ENCODE data around the gene PEX1.
A peak's percentile ranks its signal among the peaks of the same experiment; 100 is the strongest.
"Not testable (repeated sequence)": the region's sequence is repeated elsewhere in the genome, so short reads cannot be mapped to it uniquely, and the experiment has no call there.

Gene PEX1

DNA sequence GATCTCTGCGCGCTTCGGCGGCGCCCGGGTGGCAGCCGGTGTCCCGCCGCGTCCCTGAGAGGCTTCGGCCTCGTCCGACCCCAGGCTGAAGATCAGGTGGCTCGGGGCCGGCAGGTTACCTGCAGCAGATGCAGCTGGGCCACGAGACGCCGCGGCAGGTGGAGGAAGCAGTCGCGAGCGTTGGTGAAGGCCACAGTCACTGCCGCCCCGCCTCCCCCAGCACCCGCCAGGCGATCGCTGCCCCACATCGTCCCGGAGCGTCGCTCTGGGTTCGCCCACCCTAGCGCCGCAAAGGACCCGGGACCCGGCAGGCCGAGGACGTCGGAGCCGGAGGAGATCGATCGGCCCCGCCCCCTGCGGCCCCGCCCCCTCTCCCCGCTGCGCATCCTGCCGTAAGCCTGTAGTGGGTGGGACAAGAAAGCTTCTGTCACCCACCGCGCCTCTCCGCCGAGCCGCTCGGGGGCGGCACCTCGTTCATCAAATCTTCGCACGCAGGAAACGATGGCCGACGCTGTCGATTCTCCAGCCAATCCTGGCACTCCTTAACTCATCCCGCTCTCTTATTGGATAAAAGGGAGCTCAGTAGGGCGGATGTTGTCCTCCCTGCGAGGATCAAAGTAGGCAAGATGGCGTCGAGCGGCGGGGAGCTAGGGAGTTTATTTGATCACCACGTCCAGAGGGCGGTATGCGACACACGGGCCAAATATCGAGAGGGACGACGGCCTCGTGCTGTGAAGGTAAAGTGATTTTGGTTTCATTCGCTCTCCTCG is at the start of gene PEX1, which contains the start of gene RBM48:
Gene PEX1, minus strand, starts transcription at position 333 of the 770 bp plus-strand sequence. Its CDS starts 85 bp downstream, at position 248.
Gene RBM48, plus strand, starts transcription at position 608 of the 770 bp plus-strand sequence. Its CDS starts 19 bp downstream, at position 627.
- ATAC-seq: peak; percentile 93 to 94

DNA sequence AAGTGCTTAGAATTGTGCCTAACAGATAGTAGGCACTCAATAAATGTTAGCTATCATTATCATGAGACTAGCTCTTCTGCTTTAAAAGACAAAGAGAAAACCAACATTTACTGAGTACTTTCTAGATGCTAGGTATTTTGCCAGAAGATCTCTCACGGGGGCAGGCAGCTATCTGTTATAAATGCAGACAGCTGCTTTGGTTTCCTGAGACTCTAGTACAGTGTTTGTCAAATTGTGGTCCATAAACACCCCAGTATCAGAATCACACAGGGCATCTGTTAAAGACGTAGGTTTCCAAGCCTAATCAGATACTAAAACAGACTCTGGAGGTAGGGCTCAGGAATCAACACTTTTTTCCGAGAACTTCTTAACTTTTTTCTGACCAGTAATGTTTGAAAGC is 48.0 kb upstream of the PEX1 start:
- no peak for ATAC-seq

DNA sequence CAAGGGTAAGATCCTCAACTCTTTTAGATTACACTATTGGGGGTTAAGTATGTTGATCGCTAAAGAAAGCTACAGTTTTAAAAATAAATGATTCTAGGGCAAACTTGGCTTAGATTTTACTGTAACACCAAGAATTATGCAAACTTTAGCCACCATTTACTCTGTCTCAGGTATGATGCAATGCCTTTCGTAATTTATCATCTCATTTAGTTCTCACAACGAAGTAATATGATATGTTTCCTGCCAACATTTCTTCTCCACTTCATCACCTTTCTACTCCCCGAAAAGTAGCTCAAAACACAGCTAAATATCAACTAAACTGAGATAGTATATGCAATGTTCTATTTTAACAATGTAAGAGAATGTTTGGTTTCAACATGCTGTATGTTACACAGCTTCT is 40.8 kb upstream of the PEX1 start:
- no peak for ATAC-seq

DNA sequence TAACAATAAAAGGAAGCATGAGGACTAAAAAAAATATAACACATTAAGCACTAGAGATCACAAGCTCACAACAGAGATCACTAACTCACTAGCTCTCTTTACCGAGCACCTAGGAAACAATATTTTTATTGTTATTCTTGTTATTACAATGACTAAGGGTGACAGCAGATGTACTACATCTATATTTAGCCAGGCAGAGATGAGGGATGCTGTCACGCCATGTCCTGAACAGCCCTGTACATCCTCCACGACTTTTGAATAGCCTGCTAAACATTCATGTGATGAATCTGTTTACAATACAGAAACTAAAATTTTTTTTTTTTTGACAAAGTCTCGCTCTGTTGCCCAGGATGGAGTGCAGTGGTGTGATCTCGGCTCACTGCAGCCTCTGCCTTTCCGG is 39.1 kb upstream of the PEX1 start:
- ATAC-seq: no peak

DNA sequence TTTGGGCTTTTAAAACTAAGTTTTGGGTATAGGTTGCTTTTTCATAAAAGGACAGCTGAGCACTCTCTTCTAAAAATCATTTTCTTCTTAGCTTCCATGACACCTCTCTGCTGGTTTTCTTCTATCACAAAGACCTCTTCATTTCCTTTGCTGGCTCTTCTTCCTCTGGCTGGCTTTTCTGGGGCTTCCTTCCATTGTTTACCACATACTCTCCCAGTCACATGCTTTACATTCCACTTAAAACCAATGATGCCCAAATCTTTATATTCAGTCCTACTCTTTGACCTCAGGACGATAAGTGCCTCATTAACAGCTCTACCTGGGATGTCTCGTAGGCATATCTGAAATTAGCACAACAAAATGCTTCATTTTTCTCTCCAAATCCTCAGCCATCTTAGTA is 35.0 kb upstream of the PEX1 start:
- no peak for ATAC-seq

DNA sequence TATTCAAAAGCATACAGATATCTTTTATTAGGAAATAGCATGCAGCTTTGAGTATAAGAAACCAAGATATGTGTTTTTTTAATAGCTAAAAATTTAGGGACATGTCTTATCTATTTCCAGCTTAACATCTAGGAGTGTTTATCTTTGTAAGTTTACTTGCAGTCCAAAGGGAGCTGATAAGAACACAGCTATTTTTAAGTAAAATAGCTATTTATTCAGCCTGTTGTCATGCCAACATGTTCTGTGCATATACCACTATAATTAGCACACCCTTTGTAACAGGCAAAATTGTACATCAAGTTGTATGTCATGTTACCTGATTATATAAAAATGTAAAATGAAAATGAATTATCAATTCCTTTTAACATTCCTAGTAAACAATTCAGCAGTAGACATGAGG is 32.3 kb upstream of the PEX1 start:
- no peak for ATAC-seq

DNA sequence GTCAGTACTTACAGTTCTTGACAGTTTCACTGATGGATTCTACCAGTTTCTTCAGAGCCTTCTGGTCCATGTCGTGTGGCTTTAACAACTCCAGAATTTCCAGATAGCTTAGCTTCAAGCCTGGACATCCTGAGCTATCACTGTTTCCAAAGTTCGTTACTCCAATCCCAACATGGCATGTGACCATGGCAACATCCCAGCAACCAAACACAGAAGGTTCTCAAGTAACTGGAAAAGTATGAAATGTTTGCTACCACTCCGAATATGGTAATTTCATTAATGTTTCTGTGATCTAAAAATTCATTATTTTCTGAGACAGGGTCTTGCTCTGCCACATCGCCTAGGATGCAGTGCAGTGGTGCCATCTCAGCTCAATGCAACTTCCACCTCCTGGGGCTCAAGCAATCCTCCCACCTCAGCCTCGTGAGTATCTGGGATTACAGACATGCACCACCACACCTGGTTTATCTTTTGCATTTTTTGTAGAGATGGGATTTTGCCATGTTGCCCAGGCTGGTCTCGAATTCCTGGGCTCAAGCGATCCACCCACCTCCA is 29.6 kb upstream of the PEX1 start:
- ATAC-seq: no peak

DNA sequence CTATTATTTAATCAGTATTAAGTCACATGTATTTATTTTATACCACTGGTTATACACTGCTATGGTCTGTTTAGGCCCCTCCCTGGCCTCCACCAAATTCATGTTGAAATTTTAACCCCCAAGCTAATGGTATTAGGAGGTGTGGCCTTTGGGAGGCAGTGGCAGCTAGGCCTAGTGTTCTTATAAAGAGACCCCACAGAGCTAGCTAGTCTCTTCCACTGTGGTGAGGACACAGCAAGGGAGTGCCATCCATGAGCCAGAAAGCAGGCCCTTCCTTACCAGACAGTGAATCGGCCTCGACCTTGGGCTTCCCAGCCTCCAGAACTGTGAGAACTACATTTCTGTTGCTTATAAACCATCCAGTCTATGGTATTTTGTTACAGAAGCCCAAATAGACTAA is 28.9 kb upstream of the PEX1 start:
- ATAC-seq: no peak

DNA sequence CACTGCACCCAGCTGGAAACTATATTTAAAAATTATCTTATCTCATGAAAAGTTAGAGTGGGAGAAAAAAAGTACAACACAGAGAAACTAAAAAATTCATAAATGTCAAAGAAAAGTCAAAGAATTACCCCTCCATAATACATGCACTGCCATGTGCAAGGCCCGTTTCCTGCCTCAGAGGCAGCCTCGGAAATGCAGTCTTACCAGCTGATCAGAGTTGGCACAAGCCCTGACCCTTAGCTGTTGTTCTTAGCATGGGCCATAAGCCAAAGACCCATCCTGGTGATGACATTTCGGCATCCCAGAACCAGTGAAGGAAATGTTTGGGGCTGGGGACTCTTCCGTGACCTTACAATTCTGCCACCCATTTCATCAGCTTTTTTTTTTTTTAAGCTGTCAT is 21.9 kb upstream of the PEX1 start:
- ATAC-seq: no peak

DNA sequence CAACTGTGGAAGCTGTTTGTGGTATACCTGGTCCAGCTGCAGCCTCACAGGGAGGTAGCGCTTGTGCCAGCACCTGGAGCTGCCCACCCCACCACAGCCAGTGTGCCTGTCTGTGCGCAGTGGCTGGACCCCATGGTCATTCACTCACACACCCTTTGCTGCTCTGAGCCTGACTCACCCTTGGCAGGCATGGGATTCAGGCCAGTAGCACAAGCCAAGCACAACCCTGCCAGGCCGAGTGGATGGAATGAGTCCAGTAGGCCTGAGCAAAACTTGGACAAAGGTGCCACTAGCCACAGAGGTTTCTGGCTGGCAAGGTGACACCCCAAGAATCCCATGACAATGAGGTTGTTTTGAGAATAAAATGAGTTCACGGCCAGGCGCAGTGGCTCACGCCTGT is 19.3 kb upstream of the PEX1 start:
- no peak for ATAC-seq

DNA sequence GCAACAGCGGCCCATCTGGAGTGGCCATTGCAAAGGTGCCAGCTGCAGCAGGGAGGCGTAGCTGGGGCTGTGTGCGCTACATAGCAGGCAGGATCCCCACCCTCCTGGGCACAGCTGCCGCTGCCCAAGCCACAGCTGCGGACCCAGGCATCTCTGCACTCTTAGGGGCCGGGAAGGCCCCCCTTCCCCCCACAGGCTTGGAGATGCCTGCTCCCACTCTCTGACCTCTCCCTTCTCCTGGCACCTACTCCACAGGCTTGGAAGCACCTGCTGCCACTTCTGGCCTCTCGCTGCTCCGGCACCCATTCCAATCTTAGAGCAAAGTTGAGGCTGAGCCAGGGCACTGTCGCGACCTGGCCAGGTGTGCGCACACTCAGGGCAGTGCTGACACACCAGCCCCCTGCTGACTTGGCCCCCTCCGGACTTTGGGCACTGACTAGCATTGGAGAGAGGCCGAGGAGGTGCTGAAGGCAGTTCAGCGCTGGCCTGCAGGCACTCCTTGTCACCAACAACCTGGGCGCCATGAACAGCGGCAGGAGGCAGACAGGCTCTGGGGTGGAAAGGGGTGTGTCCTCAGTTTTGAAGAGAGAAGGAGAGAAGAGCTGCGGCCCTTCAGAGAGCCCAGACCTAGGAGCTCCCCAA is 18.7 kb upstream of the PEX1 start:
- ATAC-seq: no peak

DNA sequence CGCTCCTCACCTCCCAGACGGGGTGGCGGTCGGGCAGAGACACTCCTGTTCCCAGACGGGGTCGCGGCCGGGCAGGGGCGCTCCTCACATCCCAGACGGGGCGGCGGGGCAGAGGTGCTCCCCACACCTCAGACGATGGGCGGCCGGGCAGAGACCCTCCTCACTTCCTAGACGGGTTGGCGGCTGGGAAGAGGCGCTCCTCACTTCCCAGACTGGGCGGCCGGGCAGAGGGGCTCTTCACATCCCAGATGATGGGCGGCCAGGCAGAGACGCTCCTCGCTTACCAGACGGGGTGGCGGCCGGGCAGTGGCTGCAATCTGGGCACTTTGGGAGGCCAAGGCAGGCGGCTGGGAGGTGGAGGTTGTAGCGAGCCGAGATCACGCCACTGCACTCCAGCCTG is 16.8 kb upstream of the PEX1 start:
- ATAC-seq: not testable (repeated sequence)

DNA sequence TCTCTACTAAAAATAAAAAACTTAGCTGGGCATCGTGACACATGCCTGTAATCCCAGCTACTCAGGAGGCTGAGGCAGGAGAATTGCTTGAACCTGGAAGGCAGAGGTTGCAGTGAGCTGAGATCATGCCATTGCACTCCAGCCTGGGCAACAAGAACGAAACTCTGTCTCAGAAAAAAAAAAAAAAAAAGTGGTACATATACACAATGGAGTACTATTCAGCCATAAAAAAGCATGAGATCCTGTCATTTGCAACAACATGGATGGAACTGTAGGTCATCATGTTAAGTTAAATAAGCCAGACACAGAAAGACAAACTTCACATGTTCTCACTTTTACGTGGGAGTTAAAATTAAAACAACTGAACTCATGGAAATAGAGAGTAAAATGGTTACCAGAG is 15.2 kb upstream of the PEX1 start:
- not testable (repeated sequence) for ATAC-seq

DNA sequence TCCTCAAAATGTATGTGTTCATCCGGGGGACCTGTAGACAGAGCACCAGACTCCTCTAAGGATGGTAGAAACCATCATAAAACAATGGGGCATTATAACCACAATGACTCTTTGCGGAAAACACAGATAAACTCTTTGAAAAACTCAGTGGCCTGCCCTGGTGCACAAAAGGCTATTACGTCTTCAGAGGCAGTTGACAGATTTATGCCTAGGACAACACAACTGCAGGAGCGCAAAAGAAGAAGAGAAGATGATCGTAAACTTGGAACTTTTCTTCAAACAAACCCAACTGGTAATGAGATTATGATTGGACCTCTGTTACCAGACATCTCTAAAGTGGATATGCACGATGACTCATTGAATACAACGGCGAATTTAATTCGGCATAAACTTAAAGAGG is 6.3 kb upstream of the PEX1 start:
- no peak for ATAC-seq

DNA sequence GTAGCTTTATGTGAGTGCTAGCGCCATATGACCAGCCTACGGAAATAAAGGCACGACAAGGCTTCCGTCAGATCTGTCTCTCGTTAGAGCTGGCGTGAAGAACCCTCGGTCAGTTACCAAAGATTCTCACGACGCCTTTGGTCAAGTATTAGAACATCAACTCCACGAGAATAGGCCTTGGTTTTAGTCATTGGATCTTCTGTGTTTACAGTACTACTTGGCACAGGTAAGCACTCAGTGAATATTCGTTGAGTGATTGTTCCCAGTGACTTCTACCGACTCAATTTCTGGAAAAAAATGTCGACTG is 591 bp upstream of the PEX1 start:
- no peak for ATAC-seq

DNA sequence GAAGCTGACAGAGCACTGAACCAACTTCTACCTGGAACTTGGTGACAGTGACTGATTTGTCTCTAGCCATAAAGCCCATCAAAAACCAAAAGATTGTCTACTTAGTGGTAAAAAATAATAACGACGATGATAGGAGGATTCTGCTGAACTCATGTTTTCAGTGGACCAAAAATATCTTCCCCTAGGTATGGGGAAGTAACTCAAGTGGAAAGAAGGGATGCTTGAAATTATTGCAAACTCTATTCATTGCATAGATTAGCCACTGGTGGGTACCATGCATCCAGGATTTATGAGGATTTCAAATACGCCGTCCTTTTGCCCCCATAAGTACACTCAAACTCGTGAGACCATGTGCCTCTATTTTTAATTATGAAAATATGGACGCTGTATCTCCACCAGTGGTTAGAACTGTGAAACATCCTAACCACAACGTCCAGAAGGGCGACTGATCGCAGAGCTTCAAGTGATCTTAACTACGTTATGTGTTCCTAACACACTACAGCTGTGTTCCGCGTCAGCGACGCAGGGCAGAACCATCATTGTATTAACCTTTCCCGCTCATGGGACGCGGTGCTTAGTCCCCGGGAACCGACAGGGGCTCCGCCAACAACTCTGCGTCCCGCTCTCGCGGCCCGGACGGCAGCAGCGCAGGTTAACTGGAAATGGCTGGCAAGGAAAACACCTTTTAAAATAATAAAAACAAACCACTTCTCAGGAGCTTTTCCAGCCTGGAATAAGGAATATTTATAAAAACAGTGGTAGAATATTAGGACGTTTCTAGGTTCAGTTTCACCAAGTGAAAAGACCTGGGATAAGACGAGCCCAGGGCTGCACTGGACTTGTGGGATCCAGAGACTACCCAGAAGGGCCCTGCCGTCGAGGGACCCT is 776 bp downstream of the PEX1 start:
- peak; percentile 21 to 22 for ATAC-seq

DNA sequence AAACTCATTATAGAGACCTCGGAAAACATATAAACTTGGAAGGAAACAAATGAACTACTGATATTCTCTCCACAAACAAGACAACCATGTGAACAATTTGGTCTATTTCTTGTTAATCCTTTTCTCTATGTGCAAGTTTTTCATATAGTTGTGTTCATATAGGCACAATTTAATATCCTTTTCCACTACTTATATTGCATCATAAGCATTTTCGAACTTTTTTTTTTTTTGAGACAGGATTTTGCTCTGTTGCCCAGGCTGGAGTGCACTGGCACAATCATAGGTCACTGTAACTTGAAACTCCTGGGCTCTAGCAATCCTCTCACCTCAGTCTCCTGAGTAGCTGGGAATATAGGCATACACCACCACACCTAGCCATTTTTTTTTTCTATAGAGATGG is 5.2 kb downstream of the PEX1 start:
- no peak for ATAC-seq

DNA sequence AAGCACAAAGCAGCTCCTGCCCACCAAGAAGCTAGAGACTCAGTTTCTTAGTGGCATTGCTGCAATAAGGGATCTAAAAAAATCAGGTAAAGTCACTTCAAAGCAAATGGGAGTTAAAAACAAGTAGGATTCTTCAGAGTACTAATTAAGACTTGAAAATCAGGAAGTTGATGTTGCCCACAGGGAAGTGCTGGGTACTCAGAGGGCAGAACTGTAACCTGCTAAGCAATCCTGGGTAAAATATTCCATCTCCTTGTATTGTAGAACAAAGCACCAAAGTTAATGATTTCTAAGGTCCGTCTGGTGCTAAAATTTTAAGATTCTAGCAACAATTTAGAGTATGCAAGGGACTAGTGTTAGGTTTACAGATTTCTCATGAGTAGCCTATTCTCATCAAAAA is 8.3 kb downstream of the PEX1 start:
- no peak for ATAC-seq

DNA sequence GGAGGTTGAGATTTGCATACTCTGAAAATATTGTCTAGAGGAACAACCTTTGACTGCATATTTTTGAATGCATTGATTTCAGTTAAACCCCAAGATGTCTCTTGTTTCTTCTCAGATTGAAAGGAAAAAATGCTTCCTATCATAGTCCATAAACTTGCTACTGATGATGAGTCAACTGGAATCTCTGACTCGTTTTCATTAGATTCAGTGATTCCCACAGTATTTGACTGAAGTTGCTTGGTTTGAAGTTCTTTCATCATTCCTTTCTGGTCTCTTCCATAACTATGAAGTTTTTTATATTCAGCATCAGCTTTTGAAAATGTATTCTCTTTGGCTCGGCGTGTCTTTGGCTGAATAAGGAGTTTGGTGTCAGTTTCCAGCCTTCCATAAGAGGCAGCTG is 10.7 kb downstream of the PEX1 start:
- ATAC-seq: no peak

DNA sequence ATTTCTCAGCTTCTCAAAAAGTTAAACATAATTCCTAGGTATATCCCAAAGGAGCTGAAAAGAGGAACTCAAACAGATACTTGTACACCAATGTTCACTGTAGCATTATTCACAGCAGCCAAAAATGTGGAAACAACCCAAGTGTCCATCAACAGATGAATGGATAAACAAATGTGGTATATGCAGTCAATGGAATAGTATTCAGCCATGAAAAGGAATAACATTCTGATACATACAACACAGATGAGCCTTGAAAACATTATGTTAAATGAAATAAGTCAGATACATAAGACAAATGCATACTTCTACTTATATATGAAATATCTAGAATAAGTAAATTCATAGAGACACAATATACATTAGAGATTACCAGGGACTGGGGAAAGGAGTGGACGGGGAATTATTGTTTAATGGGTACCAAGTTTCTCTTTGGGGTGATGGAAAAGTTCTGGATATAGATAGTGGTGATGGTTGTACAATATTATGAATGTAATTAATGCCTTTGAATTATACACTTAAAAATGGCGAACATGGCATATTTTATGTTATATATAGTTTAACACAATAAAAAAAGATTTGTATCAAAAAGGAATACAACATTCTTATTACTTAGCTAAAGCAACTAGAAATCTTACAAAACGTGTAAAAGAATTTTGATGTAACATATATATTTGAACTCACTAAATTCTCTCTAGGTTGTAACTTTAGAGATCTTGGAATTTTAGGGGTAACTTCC is 15.0 kb downstream of the PEX1 start:
- no peak for ATAC-seq

DNA sequence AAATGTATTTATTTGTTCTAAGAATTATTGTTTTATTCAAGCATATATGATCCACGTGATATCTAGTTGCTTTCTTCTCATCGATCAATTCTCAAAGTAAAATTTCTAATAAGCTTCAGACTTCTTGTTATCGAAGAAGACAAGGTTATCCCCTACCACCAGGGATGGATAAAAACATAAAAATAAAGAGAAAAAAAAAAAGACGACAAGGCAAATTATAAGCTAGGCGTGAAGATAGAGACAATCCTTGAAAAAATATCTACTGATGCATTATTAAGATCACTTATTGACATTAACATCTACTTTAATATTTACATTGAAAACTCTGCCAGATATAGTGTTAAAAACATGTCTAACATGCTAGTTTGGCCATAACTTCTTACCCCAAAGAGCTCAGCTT is 19.4 kb downstream of the PEX1 start:
- no peak for ATAC-seq

DNA sequence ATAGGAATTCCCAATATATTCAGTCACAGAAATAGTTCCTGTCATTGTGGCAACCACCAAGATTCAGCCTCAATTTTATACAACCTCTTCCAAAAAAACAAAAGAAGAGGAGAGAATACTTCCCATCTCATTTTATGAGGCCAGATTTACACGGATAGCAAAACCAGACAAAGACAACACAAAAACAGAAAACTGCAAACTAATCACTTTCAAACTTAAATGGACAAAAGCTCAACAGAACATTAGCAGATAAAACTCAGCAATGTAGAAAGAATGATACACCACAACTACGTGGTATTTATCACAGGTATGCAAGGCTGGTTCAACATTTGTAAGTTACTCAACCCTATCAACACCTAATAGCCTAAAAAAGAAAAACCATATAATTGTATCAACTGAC is 22.0 kb downstream of the PEX1 start:
- no peak for ATAC-seq

DNA sequence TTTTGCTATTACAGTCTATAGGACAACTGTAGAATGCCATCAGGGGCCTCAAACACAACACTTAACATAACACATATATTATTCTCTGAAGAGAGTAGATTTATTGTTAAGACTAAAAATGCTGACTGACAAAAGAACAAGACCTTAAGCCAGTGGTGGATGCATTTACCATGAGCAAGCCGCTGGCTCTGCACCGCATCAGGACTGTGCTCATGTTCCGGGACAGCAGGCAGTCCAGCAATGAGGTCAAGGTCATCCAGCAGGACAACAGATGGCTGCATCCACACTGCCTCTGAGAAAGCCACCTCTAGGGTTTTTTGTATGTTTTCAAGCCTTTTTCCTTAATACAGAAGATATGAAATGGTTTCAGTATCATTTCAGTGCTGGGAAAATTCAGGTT is 23.8 kb downstream of the PEX1 start:
- ATAC-seq: no peak
